ENCODE measurements around the gene PRSS36. TPM values are rescaled to one million over a fixed set of nuclear protein-coding genes. Genes with fewer than 3 reads are reported as not detected.

PRSS36 gene
- total and polyA plus RNA-seq, 9 of the 15 experiments (the other 6 are each of a cell fraction or from before 2014, with no cell fraction given): 0.09 to 1.2 (median 0.54) TPM; not detected in 2

- TF ChIP-seq PRDM10 (IDR thresholded peaks at IDR 0.05; ENCODE audit: partially characterized antibody) (peak; percentile 100), ZBTB8A (IDR thresholded peaks at IDR 0.05; ENCODE audit: partially characterized antibody) (no peak), ZNF785 (CRISPR knock-in tag; IDR thresholded peaks at IDR 0.05) (no peak), CHD2 (IDR thresholded peaks at IDR 0.05; ENCODE audit: low read depth, low read length) (peak; percentile 49; the same call in 1 of the 2 replicates), POLR2G (IDR thresholded peaks at IDR 0.05; ENCODE audit: low read depth, low read length) (peak; percentile 97), HNRNPUL1 (IDR thresholded peaks at IDR 0.05; ENCODE audit: low read length) (no peak), SP1 (CRISPR knock-in tag; IDR thresholded peaks at IDR 0.05) (peak; percentile 99), RAD21 (CRISPR knock-in tag; conservative IDR thresholded peaks at IDR 0.05 in 1 of 2, IDR thresholded peaks at IDR 0.05 in 1 of 2) (peak; percentile 2 to 25; a peak in 1 of 4 replicates), NKRF (IDR thresholded peaks at IDR 0.05; ENCODE audit: borderline replicate concordance) (peak; percentile 66; the same call in 1 of the 2 replicates), CREB1 (IDR thresholded peaks at IDR 0.05) (no peak; the same call in 1 of the 2 replicates), CREB1 (CRISPR knock-in tag; IDR thresholded peaks at IDR 0.05) (peak; percentile 70), ZNF699 (CRISPR knock-in tag; IDR thresholded peaks at IDR 0.05; ENCODE audit: insufficient replicate concordance) (no peak), ZNF239 (CRISPR knock-in tag; IDR thresholded peaks at IDR 0.05) (peak; percentile 48), ZBTB12 (CRISPR knock-in tag; IDR thresholded peaks at IDR 0.05) (no peak), SLC30A9 (CRISPR knock-in tag; IDR thresholded peaks at IDR 0.05) (no peak), DLX4 (CRISPR knock-in tag; IDR thresholded peaks at IDR 0.05) (no peak), THRA (IDR thresholded peaks at IDR 0.05) (no peak)
These were observed 30.0 kb upstream of the PRSS36 start, which contains the start of gene FUS (continued) for GRCh38 chr16:31179747-31180459.

Measured in K562 (cell line).